ENCODE data around the gene JAKMIP1.

The JAKMIP1 gene

GRCh38 chr4:6204098-6204497 is 3.7 kb upstream of the JAKMIP1 start:
- CTCF ChIA-PET: no interaction called here
- H3K27ac ChIP-seq: no peak overlapping the region
- TF ChIP-seq CTCF (conservative IDR thresholded peaks at IDR 0.05; ENCODE audit: low read depth): no peak
- POLR2A ChIA-PET (ENCODE audit: low non-redundant PET): no interaction called here
- DNase-seq (ENCODE audit: low spot score): no peak

GRCh38 chr4:6201580-6202091 is 1.3 kb upstream of the JAKMIP1 start:
- POLR2A ChIA-PET (ENCODE audit: low non-redundant PET): no interaction called here
- no peak for DNase-seq (ENCODE audit: low spot score)
- CTCF ChIA-PET: no interaction called here
- H3K27ac ChIP-seq: no peak overlapping the region
- TF ChIP-seq CTCF (conservative IDR thresholded peaks at IDR 0.05; ENCODE audit: low read depth): no peak

DNA sequence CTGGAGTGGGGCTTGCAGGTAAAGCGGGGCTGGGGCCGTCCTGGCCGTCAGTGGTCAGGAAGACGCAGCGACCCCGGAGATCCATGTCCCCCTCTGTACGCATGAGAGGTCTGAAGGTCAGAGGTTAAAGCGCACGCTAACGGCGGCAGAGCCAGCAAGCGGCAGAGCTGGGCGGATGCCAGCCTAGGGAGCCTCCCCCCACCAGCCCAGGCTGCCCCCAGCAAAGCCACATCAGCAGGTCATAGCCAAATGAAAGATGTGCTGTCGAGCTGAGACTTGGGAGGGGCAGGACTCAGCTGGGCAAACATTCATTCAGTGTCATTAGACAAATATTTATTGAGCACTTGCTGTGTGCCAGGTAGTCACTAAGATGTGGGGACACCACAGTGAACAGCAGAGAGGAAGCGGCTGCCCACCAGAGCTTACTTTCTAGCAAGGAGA is 593 bp upstream of the JAKMIP1 start:
- CTCF ChIA-PET: no interaction called here
- POLR2A ChIA-PET (ENCODE audit: low non-redundant PET): no interaction called here
- no peak overlapping the region for H3K27ac ChIP-seq
- no peak for DNase-seq (ENCODE audit: low spot score)
- TF ChIP-seq CTCF (conservative IDR thresholded peaks at IDR 0.05; ENCODE audit: low read depth): no peak

DNA sequence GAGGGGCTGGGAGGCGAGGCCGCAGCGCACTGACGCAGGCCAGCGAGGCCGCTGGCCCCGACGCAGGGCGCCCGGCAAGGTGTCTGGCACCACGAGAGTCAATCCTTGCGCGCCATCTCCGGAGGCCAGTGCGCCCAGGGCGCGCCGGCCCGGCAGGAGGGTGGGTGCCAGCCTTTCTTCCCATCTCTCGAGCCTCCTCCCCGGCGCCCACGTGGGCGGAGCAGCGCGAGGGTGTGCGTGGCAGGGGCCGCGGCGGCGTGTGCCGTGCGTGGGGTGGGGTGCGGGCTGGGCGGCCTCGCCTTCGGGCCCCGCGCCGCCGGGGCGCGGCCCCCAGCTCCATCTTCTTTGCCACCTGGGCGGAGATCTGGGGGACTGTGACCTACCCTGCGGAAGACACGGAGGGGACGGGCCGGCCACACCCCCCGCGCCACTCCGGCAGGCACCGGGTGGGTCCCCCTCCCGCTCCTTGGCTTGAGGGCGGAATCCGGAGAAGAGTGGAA is 877 bp downstream of the JAKMIP1 start:
- DNase-seq (ENCODE audit: low spot score): no peak
- ChIA-PET CTCF (no interaction called here), POLR2A (ENCODE audit: low non-redundant PET) (no interaction called here)
- TF ChIP-seq CTCF (conservative IDR thresholded peaks at IDR 0.05; ENCODE audit: low read depth): no peak
- H3K27ac ChIP-seq: no peak overlapping the region

GRCh38 chr4:6198768-6199421 is 1.5 kb downstream of the JAKMIP1 start:
- DNase-seq (ENCODE audit: low spot score): no peak
- CTCF ChIA-PET: interaction anchor here (0.6 kb wide), 1 partner anchor 1593 kb away, joined by 3 read pairs; no protein-coding TSS in a partner anchor
- no peak overlapping the region for H3K27ac ChIP-seq
- POLR2A ChIA-PET (ENCODE audit: low non-redundant PET): no interaction called here
- no peak for TF ChIP-seq CTCF (conservative IDR thresholded peaks at IDR 0.05; ENCODE audit: low read depth)

DNA sequence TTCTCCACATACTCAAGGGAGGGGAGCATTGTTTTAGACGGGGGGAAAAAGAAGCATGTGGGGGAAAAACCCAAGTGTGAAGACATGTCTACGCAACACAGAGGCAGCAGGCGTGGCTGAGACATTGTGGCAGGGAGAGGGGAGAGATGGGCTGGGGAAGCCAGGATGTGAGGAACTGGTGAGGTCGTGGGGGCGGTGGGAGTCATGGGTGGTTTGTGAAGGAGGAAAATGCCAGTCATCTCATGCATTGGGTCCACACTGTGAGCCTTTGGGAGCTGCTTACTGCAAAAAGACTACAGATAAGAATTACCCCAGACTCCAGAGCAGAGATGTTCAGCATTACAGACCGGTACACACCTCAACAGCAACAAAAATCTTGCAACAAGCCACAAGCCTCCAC is 2.1 kb downstream of the JAKMIP1 start:
- TF ChIP-seq CTCF (conservative IDR thresholded peaks at IDR 0.05; ENCODE audit: low read depth): no peak
- no peak overlapping the region for H3K27ac ChIP-seq
- no peak for DNase-seq (ENCODE audit: low spot score)
- CTCF ChIA-PET: interaction anchor here (0.6 kb wide), 2 partner anchors 129 to 1592 kb away, joined by 3 read pairs; no protein-coding TSS in a partner anchor
- POLR2A ChIA-PET (ENCODE audit: low non-redundant PET): no interaction called here

Data from RWPE1 (cell line).